ENCODE results near the gene LMAN2L. TPM values are rescaled to one million over a fixed set of nuclear protein-coding genes. Genes with fewer than 3 reads are reported as not detected.

LMAN2L gene
- total and polyA plus RNA-seq, 2 donors (not counting 1 experiment from before 2014, with no cell fraction given): 24.7 to 41.1 TPM

GRCh38 chr2:96700086-96700485 lies 39.8 kb downstream of the LMAN2L start:
- no peaks in the 10 kb centered on the region for H4K20me1 ChIP-seq (ENCODE audit: control insufficient read depth, extremely low read depth, insufficient read depth, low read length)
- no peaks in the 10 kb centered on the region for H3K79me2 ChIP-seq (ENCODE audit: control insufficient read depth, insufficient read depth, low read length)
- H3K4me1 ChIP-seq (ENCODE audit: control insufficient read depth, extremely low read depth, insufficient read depth, low read length): no peaks in the 10 kb centered on the region
- H3K27ac ChIP-seq (ENCODE audit: insufficient read depth, low read length): no peak overlapping the region
- no peak overlapping the region for H2AFZ ChIP-seq (ENCODE audit: low read length)
- DNase-seq (ENCODE audit: low read depth in 2 of 2): no peak
- TF ChIP-seq CTCF (conservative IDR thresholded peaks at IDR 0.05 in 1 of 2, IDR thresholded peaks at IDR 0.05 in 1 of 2; ENCODE audit: low read depth in 1 of 2, low read length in 2 of 2): no peak
- no peak for TF ChIP-seq EZH2 (IDR thresholded peaks at IDR 0.05; ENCODE audit: low read length, missing control alignments)
- no peaks in the 10 kb centered on the region for H3K27me3 ChIP-seq (ENCODE audit: control insufficient read depth, insufficient read depth, low read length)
- no peak overlapping the region for H3K4me2 ChIP-seq (ENCODE audit: extremely low read depth, insufficient read depth, low read length)
- no peaks in the 10 kb centered on the region for H3K36me3 ChIP-seq (ENCODE audit: control insufficient read depth, insufficient read depth, low read length)
- no peak overlapping the region for H3K4me3 ChIP-seq (replicated peaks in 1 of 4; ENCODE audit: control extremely low read depth in 1 of 4, insufficient read depth in 1 of 4, low read depth in 3 of 4, low read length in 4 of 4)
- H3K9me3 ChIP-seq (ENCODE audit: control insufficient read depth, insufficient read depth, low read depth, low read length): no peaks in the 10 kb centered on the region
- H3K9ac ChIP-seq (ENCODE audit: insufficient read depth, low read length): no peak overlapping the region

GRCh38 chr2:96699621-96700020 lies 40.2 kb downstream of the LMAN2L start:
- TF ChIP-seq EZH2 (IDR thresholded peaks at IDR 0.05; ENCODE audit: low read length, missing control alignments) (no peak), CTCF (conservative IDR thresholded peaks at IDR 0.05 in 1 of 2, IDR thresholded peaks at IDR 0.05 in 1 of 2; ENCODE audit: low read depth in 1 of 2, low read length in 2 of 2) (no peak)
- H3K79me2 ChIP-seq (ENCODE audit: control insufficient read depth, insufficient read depth, low read length): no peaks in the 10 kb centered on the region
- H3K9ac ChIP-seq (ENCODE audit: insufficient read depth, low read length): no peak overlapping the region
- no peak overlapping the region for H3K27ac ChIP-seq (ENCODE audit: insufficient read depth, low read length)
- no peak for DNase-seq (ENCODE audit: low read depth in 2 of 2)
- no peaks in the 10 kb centered on the region for H3K36me3 ChIP-seq (ENCODE audit: control insufficient read depth, insufficient read depth, low read length)
- H3K4me1 ChIP-seq (ENCODE audit: control insufficient read depth, extremely low read depth, insufficient read depth, low read length): no peaks in the 10 kb centered on the region
- H3K9me3 ChIP-seq (ENCODE audit: control insufficient read depth, insufficient read depth, low read depth, low read length): no peaks in the 10 kb centered on the region
- no peak overlapping the region for H3K4me3 ChIP-seq (replicated peaks in 1 of 4; ENCODE audit: control extremely low read depth in 1 of 4, insufficient read depth in 1 of 4, low read depth in 3 of 4, low read length in 4 of 4)
- no peaks in the 10 kb centered on the region for H4K20me1 ChIP-seq (ENCODE audit: control insufficient read depth, extremely low read depth, insufficient read depth, low read length)
- no peak overlapping the region for H2AFZ ChIP-seq (ENCODE audit: low read length)
- H3K4me2 ChIP-seq (ENCODE audit: extremely low read depth, insufficient read depth, low read length): no peak overlapping the region
- no peaks in the 10 kb centered on the region for H3K27me3 ChIP-seq (ENCODE audit: control insufficient read depth, insufficient read depth, low read length)

- no peak overlapping the region for H3K4me3 ChIP-seq (replicated peaks in 1 of 4; ENCODE audit: control extremely low read depth in 1 of 4, insufficient read depth in 1 of 4, low read depth in 3 of 4, low read length in 4 of 4)
- no peaks in the 10 kb centered on the region for H3K27me3 ChIP-seq (ENCODE audit: control insufficient read depth, insufficient read depth, low read length)
- no peak overlapping the region for H3K4me2 ChIP-seq (ENCODE audit: extremely low read depth, insufficient read depth, low read length)
- no peak overlapping the region for H3K9ac ChIP-seq (ENCODE audit: insufficient read depth, low read length)
- H3K4me1 ChIP-seq (ENCODE audit: control insufficient read depth, extremely low read depth, insufficient read depth, low read length): no peaks in the 10 kb centered on the region
- H4K20me1 ChIP-seq (ENCODE audit: control insufficient read depth, extremely low read depth, insufficient read depth, low read length): no peaks in the 10 kb centered on the region
- no peak overlapping the region for H2AFZ ChIP-seq (ENCODE audit: low read length)
- H3K9me3 ChIP-seq (ENCODE audit: control insufficient read depth, insufficient read depth, low read depth, low read length): no peaks in the 10 kb centered on the region
- TF ChIP-seq CTCF (conservative IDR thresholded peaks at IDR 0.05 in 1 of 2, IDR thresholded peaks at IDR 0.05 in 1 of 2; ENCODE audit: low read depth in 1 of 2, low read length in 2 of 2): no peak
- TF ChIP-seq EZH2 (IDR thresholded peaks at IDR 0.05; ENCODE audit: low read length, missing control alignments): no peak
- H3K27ac ChIP-seq (ENCODE audit: insufficient read depth, low read length): no peak overlapping the region
- no peaks in the 10 kb centered on the region for H3K79me2 ChIP-seq (ENCODE audit: control insufficient read depth, insufficient read depth, low read length)
- no peak for DNase-seq (ENCODE audit: low read depth in 2 of 2)
- H3K36me3 ChIP-seq (ENCODE audit: control insufficient read depth, insufficient read depth, low read length): no peaks in the 10 kb centered on the region
Observed at GRCh38 chr2:96699021-96699420, 40.8 kb downstream of the LMAN2L start.
